HG02970 (cell line): Measurements from ENCODE around the gene MAN2A1.

Experiments
- ATAC-seq: cut with Tn5 transposase; IDR thresholded peaks from one replicate; pipeline ENCODE4 v1.9.1; 2021; ENCODE audit warnings: mild to moderate bottlenecking, moderate library complexity, moderate number of reproducible peaks; ENCODE audit not compliant: unreplicated experiment, low FRiP score

Gene MAN2A1

GRCh38 chr5:109689740-109690241 lies at the start of gene MAN2A1:
MAN2A1 (plus strand) TSS chr5:109689927; CDS start chr5:109690418, 491 bp downstream.
- ATAC-seq = peak; percentile 57

GRCh38 chr5:109640976-109641375 lies 48.8 kb upstream of the MAN2A1 start:
- ATAC-seq = no peak

- no peak for ATAC-seq
Measured at GRCh38 chr5:109643791-109644350, 45.9 kb upstream of the MAN2A1 start.

- no peak for ATAC-seq
Measured at GRCh38 chr5:109644829-109645228, 44.9 kb upstream of the MAN2A1 start.

- ATAC-seq = no peak
Measured at GRCh38 chr5:109645707-109646192, 44.0 kb upstream of the MAN2A1 start.

- no peak for ATAC-seq
Measured at GRCh38 chr5:109649318-109649717, 40.4 kb upstream of the MAN2A1 start.

GRCh38 chr5:109650493-109650892 lies 39.2 kb upstream of the MAN2A1 start:
- ATAC-seq = no peak

GRCh38 chr5:109652096-109652495 lies 37.6 kb upstream of the MAN2A1 start:
- no peak for ATAC-seq

- no peak for ATAC-seq
Measured at GRCh38 chr5:109653042-109653441, 36.7 kb upstream of the MAN2A1 start.

- no peak for ATAC-seq
Measured at GRCh38 chr5:109653561-109654239, 36.0 kb upstream of the MAN2A1 start.

- ATAC-seq = no peak
Measured at GRCh38 chr5:109654455-109654854, 35.3 kb upstream of the MAN2A1 start.

GRCh38 chr5:109655841-109656240 lies 33.9 kb upstream of the MAN2A1 start:
- ATAC-seq = no peak

GRCh38 chr5:109656829-109657228 lies 32.9 kb upstream of the MAN2A1 start:
- ATAC-seq = no peak

- ATAC-seq = no peak
Measured at GRCh38 chr5:109659901-109660300, 29.8 kb upstream of the MAN2A1 start.

GRCh38 chr5:109660301-109660700 lies 29.4 kb upstream of the MAN2A1 start:
- ATAC-seq = no peak

- ATAC-seq = no peak
Measured at GRCh38 chr5:109668237-109668636, 21.5 kb upstream of the MAN2A1 start.

GRCh38 chr5:109668668-109669422 lies 20.9 kb upstream of the MAN2A1 start:
- ATAC-seq = no peak

GRCh38 chr5:109669991-109670706 lies 19.6 kb upstream of the MAN2A1 start:
- ATAC-seq = no peak

GRCh38 chr5:109671136-109671535 lies 18.6 kb upstream of the MAN2A1 start:
- ATAC-seq = no peak

GRCh38 chr5:109674596-109674995 lies 15.1 kb upstream of the MAN2A1 start:
- ATAC-seq = no peak

GRCh38 chr5:109676920-109677319 lies 12.8 kb upstream of the MAN2A1 start:
- ATAC-seq = no peak
